DMS153 treated with DMSO at 0.1 percent for 48 hours (cell line): Measurements from ENCODE around the gene PTPRO.

Experiments
- DNase-seq: peaks from one replicate; lab custom pipeline; 2025; ENCODE audit not compliant: unreplicated experiment; lab: John Stamatoyannopoulos, UW

PTPRO gene

DNA sequence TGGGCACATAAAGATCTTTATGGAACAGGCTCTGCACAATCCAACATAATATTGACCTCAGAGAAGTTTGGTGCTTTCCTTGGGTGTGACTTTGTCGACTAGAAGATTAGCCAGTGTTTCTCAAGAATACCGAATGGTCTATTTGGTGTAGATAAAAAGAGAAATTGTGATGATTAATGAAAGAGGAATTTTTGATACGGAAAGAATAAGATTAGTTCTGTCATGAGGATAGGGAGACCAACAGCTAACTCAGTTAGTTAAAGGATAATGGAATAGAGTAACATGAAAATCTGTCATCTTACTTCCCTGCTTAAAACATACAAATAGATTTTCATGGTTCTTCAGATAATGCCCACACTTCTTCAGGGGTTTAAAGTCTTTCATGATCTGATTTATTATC lies 24.2 kb downstream of the PTPRO start:
- no peak for DNase-seq

- DNase-seq: no peak
Measured at GRCh38 chr12:15350643-15351042, 28.3 kb downstream of the PTPRO start.

DNA sequence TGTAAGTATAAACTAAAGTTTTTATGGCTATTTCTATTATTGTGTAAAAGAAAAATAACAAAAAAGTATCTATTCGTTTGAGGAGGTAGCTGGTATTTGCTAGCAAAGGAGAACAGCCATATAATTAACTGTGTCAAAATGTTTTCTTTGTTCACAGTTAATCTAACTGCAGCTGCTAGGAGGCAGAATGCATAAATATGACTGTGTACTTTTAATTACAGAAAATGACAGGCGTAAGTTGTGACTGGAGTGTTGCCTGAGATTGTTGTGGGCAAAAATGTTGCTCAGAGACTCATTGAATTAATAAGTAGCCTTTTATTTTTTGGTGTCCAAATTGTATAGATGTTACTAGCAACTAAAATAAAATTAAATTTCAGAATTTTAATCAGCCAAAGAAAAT lies 33.5 kb downstream of the PTPRO start:
- no peak for DNase-seq

DNA sequence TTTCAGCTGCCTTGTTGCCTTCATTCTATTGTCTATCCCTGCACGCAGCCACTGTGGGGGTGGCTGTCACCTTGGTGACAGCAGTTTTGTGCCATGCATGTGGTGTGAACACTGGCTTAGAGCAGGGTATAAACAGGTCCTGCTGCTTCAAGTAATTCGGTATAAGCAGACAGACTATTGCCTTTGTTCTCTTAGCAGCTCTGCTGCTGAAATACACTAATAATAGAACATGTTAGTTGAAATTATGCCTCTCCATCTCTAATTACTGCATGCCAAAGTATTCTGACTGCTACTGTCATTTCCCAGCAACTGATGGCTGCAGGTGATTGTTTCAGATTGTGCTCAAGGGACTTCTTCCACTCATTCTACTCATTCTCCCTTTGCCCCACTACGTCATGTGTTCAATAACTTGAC lies 34.6 kb downstream of the PTPRO start:
- peak; percentile 16 for DNase-seq

DNA sequence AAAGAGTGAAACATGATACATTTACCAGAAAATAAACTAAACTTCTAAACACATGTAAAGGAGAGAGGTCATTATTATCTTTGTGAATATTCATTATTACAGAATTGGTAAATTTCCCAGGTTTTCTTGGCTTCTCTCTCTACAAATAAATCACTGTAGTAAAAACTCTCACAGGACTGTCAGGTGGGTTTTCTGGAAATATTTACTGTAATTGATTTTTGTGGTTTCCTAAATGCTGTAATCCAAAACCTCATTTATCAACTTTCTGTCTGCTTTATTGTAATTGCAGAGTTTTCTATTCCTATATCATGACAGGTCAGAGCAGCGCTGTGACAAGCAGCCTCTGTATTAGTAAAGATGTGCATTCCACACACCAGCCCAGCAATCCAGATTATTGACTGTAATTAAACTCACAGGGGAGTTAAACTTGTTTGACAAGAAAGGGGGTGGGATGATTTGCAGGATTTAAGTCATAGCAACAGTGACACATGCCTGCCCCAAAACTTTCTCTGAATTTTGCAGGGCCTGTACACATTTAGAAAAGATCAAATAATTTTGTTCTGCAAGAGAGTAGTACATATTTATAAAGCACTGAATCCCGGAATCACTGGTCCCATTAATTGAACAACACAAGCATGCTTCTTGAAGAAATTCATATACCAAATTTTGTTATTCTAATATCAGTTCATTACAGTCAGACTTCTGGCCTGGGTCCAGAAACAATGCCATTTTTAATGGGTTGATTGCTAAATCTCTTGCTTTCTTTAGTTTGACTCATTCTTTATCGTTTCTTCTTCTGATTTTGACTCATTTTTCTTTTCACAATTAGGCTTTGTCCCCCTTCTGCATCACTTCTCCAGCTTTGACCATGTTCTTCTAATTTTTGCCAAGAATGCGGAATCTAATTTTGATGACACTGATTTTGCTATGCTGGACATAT lies 42.2 kb downstream of the PTPRO start:
- DNase-seq: no peak

GRCh38 chr12:15368812-15369211 lies 46.5 kb downstream of the PTPRO start:
- DNase-seq: no peak

GRCh38 chr12:15372352-15372751 lies 50.0 kb downstream of the PTPRO start:
- no peak for DNase-seq

DNA sequence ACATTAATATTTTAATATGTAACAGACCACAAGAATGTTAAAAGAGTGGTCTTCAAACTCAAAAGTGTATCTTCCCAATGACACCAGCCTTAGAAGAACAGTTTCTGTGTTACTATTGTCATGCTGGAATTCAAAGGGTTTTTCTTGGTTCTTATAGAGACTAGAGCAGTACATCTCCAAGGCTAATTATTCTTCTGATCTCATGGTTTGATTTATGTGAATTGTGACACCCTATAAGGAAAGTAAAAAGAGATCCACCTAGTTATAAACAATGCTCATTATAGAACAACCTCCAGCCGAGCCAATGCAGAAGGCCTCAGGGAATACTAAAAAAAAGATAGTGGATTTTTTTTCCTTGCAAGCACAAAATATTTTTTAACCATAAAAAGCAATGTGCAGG lies 65.5 kb downstream of the PTPRO start:
- DNase-seq: no peak

DNA sequence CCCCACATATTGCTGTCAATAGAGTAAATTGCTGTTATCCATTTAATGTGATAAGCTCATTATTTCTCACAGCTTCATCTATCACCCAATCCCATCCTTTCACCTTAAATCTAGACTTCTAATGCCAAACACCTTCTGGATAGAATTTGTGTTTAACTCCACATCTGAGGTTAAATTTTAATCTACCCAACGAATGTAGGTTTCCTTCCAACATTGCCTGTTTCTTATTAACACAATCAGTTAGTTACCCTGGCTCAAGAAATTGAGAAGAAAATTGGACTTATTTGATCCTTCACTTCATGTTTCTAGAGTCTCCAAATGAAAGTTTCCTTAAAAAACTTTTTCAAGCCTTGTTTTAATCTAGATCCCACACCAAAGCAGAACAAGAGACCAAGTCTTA lies 67.3 kb downstream of the PTPRO start:
- no peak for DNase-seq

GRCh38 chr12:15393037-15393436 lies 70.7 kb downstream of the PTPRO start:
- no peak for DNase-seq

GRCh38 chr12:15393995-15394394 lies 71.7 kb downstream of the PTPRO start:
- no peak for DNase-seq

GRCh38 chr12:15404485-15404884 lies 82.2 kb downstream of the PTPRO start:
- no peak for DNase-seq

DNA sequence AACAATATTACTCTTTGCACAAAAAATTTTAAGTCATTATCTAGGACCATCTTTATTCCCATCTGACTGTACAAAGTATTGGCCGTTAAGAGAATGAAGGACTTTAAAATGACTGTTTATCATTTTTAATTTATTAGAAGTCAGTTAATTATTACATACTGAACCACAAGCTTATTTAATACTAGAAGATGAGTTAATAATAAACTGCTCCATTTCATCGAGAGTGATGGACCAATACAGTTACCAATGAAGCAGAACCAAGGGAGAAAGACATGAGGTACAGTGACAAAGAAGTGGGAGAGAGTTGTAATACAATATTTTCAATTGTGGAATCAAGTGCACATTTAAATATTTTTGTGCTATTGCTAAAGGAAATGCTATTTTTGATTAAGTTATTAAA lies 83.3 kb downstream of the PTPRO start:
- no peak for DNase-seq

DNA sequence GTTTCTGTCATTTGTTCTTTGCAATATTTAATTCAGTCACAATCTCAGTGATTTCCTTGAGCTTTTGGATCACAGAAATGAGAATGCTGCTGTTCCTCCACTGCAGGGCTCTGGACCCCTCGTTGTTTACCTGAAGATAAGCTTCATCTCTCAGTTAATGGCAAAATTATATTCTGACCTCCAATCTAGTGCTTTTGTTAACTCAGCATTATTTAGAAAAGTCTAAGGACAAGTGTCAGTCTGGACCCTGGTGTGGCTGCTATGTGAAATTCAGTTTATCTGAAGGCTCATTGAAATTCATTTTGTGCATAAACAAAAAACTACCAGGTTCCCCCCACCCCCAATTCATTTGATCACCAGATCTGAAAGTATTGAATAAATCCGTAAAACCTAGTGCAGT lies 84.7 kb downstream of the PTPRO start:
- DNase-seq: no peak

- no peak for DNase-seq
Measured at GRCh38 chr12:15411842-15412241, 89.5 kb downstream of the PTPRO start.

- DNase-seq: no peak
Measured at GRCh38 chr12:15417691-15418090, 95.4 kb downstream of the PTPRO start.

DNA sequence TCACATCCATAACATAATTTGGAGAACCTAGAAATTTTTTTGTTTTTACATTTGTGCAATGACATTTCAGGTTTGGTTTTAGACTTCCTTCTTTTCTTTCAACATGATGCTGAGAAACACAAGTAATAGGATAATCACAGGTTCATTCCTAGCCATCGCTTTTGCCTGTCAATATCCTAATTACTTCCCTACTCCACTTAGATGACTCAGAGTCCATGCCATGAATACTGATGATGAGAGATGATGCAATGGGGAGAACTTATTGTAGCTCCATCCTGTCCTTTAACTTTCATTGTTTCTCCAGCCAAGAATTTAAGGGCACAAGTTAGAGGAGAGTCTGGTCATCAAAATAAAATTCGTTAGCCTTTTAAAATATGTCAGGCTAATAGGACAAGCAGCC lies 101.3 kb downstream of the PTPRO start:
- no peak for DNase-seq

DNA sequence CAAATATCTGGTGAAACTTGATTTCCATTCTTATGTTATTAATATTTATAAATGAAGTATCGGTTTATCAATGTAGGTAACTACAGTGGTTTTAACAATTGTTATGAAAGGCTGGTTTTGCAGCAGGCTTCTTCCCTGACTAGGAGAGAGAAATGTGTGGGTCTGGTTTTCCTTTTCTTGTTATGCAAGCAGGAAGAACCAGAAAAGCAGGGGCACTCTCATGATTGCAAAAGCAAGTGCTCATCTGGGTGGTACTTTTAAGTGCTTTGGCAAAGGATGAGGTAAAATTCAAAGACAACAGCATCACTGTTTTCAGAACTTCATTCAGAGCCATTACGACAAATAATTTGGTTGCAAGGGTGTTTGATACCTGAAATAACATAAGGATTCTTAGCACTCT lies 105.6 kb downstream of the PTPRO start:
- DNase-seq: no peak

DNA sequence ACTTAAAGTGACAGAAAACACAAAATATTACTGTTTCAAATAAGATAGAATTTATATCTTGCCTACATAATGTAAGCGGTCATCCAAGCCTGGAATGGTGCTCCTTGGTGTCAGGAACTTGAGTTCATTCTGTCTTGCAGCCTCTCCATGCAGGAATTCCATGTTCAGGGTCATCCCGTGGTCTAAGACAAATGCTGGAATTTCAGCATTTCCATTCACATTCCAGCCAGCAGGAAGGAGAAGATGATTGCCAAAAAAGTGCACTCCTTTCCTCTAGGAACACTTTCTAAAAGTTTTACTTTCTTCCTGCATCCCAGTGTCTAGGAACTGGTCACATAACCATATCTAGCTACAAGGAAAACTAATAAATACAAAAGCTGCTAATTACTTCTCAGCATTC lies 106.3 kb downstream of the PTPRO start:
- DNase-seq: no peak

- DNase-seq: no peak
Measured at GRCh38 chr12:15429262-15429661, 107.0 kb downstream of the PTPRO start.

- no peak for DNase-seq
Measured at GRCh38 chr12:15435597-15435996, 113.3 kb downstream of the PTPRO start.

DNA sequence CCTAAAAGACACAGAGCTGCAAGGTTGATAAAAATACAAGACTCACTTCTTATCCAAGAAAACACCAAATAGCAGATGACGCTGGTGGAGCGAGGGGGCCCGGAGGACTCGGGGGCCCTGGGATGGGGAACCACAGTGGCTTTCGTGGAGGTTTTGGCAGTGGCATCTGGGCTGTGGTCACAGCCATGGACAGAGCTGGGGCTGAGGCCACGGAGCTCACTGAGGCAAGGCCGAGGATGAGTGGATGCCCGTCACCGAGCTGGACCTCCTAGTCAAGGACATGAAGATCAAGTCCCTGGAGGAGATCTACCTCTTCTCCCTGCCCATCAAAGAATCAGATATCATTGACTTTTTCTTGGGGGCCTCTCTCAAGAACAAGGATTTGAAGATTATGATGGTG lies 117.2 kb downstream of the PTPRO start:
- no peak for DNase-seq

DNA sequence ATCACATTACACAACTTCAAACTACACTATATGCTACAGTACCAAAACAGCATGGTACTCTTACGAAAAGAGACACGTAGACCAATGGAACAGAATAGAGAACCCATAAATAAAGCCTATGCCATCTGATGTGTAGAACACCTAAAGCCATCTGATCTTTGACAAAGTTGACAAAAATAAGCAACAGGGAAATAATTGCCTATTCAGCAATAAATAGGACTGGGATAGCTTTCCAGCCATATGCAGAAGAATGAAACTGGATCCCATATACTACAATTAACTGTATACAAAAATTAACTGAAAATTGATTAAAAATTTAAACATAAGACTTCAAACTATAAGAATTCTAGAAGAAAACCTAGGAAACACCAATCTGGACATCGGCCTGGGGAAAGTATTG lies 120.7 kb downstream of the PTPRO start:
- DNase-seq: no peak
